GM18858 (cell line): Measurements from ENCODE around the gene TRIM39.

ENCODE experiments used
- ATAC-seq: cut with Tn5 transposase; IDR thresholded peaks from one replicate; pipeline ENCODE4 v1.9.1; 2021; ENCODE audit not compliant: unreplicated experiment

TRIM39 gene

DNA sequence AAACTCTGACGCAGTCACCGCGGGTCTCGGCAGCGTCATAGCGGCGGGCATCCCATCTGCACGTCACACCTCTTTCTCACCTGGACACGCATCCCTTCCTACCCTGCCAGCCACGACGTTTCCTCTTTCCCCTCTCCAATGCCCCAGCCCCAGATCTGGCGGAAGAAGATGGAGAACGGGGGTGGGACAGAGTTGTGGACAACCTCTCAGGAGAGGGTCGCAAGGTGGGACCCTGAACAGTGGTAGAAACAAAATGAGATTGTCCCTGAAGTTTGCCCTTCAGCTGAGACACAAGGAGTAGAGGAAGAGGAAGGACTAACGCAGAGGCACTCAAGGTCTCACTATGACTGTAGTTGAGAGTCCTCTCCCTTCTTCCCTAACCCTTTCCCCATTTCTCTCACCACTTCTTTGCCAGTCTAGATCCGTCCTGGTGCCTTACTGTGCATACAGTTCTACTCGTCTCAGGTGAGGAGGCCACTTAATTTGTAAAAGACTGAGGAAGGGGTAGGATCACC is 562 bp downstream of the TRIM39 start:
- no peak for ATAC-seq

DNA sequence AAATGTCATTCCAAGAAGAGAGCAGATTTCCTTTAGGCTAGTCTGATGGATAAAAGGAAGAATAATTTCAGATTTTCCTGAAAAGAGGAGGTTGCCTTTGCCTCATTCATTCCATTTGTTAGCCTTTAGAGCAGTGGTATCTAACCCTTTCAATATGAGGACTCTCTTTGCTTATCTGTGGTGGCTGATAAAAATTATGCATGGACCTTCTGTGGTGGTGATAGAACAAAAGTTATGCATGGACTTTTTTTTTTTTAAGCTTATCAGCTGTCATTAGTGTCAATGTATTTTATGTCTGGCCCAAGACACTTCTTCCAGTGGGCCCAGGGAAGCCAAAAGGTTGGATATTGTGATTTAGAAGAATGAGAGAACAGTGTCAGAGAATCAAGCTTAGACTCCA is 1.7 kb downstream of the TRIM39 start:
- ATAC-seq, result no peak

- no peak for ATAC-seq
Measured at GRCh38 chr6:30329331-30329730, 2.6 kb downstream of the TRIM39 start.

DNA sequence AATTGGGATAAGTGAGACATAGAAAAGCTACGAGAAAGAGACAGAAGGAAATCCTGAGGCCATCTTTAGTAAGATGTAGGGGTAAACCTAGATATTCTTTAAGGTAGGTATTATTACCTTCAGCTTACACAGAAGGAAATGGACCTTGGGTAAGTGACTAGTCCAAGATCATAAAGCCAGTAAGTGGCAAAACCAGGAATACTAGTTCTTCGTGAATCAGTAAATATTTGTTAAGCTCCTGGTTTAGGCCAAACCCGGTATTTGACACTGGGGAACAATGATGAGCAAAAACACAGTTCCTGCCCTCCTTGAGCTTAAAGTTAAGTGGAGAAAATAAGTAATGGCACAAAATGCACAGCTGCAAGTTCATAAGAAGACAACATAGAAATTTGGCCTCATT is 5.3 kb downstream of the TRIM39 start:
- ATAC-seq, result no peak

GRCh38 chr6:30334075-30334783 is 7.5 kb downstream of the TRIM39 start:
- no peak for ATAC-seq

GRCh38 chr6:30340589-30341054 is 13.9 kb downstream of the TRIM39 start:
- no peak for ATAC-seq

DNA sequence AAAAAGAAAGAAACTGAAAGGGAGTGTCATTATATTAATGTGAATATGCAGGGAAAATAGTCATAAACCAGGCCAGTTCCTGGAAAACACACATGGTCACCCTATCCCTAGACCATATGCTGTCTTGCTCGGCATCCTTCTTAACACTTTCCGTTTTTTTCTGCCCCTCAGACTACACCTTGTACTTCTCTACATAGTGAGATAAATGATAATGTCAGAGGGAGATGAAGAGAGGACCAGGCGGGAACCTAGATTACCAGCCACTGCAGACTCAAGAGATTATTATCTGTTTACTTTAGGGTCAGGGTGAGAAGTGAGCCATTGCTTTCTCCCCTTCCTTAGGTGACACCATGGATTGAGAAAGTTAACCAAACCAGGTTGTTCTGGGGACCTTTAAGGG is 14.5 kb downstream of the TRIM39 start:
- no peak for ATAC-seq

DNA sequence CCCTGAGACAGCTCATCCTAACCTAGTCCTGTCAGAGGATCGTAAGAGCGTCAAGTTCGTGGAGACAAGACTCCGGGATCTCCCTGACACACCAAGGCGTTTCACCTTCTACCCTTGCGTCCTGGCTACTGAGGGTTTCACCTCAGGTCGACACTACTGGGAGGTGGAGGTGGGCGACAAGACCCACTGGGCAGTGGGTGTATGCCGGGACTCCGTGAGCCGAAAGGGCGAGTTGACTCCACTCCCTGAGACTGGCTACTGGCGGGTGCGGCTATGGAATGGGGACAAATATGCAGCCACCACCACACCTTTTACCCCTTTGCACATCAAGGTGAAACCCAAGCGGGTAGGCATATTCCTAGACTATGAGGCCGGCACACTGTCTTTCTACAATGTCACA is 15.0 kb downstream of the TRIM39 start:
- ATAC-seq, result no peak

- no peak for ATAC-seq
Measured at GRCh38 chr6:30344191-30344867, 17.6 kb downstream of the TRIM39 start.

- ATAC-seq, result peak; percentile 67
Measured at GRCh38 chr6:30344868-30345671, 18.3 kb downstream of the TRIM39 start, which contains the start of gene RPP21. TSS of gene RPP21 (plus strand) at chr6:30345156. CDS start at chr6:30345172, 16 bp downstream.

GRCh38 chr6:30345852-30346251 is 19.1 kb downstream of the TRIM39 start:
- no peak for ATAC-seq

- ATAC-seq, result no peak
Measured at GRCh38 chr6:30348957-30349356, 22.2 kb downstream of the TRIM39 start.

GRCh38 chr6:30349421-30350177 is 22.9 kb downstream of the TRIM39 start:
- ATAC-seq, result no peak

GRCh38 chr6:30350524-30350923 is 23.8 kb downstream of the TRIM39 start:
- ATAC-seq, result no peak

DNA sequence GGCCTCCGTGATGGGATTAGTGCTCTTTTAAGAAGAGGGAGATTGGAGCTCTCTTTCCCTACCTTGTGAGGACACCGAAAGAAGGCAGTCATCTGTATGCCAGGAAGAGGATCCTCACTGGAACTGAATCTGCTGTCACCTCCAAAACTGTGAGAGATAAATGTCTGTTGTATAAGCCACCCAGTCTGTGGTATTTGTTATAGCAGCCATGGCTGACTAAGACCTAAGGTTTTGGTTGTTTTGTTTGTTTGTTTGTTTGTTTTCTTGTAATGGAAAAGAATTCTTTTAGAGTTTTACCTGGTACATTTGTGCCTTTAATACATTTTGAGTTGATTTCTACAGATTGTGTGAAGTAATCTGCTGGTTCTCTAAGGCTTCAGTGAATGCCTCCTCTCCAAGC is 25.8 kb downstream of the TRIM39 start:
- ATAC-seq, result no peak

GRCh38 chr6:30355281-30355680 is 28.6 kb downstream of the TRIM39 start:
- ATAC-seq, result no peak

GRCh38 chr6:30356536-30356935 is 29.8 kb downstream of the TRIM39 start:
- ATAC-seq, result no peak

DNA sequence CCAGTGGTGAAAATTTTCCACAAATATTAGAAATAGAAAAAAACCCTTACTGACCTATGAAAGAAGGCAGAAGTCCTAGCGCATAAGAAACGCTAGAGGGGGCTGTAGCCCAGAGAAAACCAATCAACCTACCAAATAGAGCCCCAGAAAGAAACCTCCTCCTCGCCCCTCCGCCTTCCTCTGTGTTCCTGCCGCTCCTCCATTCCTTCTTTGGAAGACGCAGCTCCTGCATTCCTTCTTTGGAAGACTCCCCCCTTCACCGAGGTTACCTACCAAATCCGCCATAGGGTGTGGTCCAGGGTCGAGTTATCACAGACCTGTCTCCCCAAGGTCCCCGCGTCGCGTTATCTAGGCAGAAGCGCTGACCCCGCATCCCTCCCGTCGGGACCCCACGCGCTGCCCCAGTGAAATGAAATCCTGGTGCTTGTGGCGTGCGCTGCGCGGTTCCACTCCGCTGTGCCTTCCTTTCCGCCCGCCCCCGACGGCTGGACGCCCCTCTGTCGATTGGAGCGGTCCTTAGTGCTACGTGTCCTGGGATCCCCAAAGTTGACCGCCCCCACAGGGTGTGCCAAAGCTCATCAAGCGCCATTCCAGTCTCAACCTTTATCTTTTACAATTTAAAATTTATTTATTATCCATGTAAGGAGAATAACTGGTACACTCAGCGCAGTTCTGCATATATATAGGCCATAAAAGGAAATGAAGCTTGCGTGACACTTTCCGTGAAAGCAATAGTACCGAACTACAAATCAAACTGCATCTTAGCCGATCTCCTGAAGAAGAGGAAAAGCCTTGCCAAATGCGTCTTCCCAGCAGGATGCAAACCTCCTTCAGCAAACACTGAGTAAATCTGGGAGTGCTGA is 31.2 kb downstream of the TRIM39 start:
- no peak for ATAC-seq

- ATAC-seq, result no peak
Measured at GRCh38 chr6:30359276-30359675, 32.5 kb downstream of the TRIM39 start.

DNA sequence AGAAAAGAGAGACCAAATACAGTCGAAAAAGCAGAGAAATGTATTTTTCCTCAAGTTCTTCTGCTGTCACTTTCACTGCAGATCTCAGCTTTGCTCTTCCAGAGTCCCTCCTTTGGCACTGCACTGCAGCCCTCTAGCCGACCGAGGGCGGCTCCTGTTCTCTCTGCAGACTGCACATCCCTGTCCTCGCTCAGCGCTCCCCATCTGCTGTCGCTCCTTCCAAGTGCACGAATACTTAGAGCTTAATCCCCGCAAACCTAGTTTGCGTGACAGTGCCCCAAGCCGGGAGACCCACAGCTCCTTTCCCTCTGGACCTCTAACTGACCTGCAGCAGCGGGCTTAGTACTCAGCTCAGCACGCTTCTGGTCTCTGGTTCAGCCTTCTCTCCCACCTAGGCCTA is 33.4 kb downstream of the TRIM39 start:
- ATAC-seq, result no peak
